ENCODE results near the gene CLMN.

CLMN gene

GRCh38 chr14:95213774-95214173 lies 105.9 kb downstream of the CLMN start:
- TF ChIP-seq CTCF (IDR thresholded peaks at IDR 0.05; ENCODE audit: low read depth, low read length) = no peak
- Histone ChIP-seq H3K27me3 (no peaks in the 10 kb centered on the region), H3K4me1 (peaks cover 7% of the 10 kb centered on the region), H3K4me3 (ENCODE audit: low read depth, low read length) (no peak overlapping the region), H3K9me3 (no peaks in the 10 kb centered on the region), H3K36me3 (no peaks in the 10 kb centered on the region)
- no peak for DNase-seq

DNA sequence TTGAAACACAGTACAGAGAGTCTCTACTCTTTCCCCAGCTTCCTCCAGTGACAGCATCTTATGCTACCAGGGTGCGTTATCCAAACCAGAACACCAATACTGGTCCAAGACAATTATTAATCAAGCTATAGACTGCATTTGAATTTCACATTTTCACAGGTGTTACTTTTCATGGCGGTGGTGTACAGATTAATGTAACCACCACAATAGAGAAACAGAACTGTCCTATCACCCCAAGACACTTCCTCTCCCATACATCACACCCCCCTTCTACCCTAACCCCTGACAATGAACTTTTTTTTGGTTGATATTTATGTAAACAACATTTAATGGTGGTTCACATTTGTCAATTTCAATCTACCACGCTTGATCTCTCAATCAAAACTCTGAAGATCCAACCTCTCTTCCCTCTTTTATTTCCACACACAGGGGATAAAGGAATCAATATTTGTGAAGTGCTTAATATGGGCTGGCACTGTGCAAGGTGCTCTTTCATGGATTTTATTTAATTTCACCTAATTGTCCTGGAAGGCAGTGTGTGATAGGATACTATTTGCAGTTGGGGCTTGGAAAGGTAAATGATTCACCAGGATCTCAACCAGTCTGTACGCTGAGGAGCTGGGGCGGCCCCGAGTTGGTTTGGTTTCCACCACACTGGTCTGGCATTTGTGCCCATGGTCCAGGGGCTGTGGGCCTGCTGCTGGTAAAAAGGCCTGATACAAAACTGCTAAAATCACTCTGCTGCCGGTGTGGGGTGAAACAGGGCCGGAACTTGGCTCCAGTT lies 107.8 kb downstream of the CLMN start:
- no peak for TF ChIP-seq CTCF (IDR thresholded peaks at IDR 0.05; ENCODE audit: low read depth, low read length)
- Histone ChIP-seq H3K4me1 (peaks cover 7% of the 10 kb centered on the region), H3K9me3 (no peaks in the 10 kb centered on the region), H3K36me3 (no peaks in the 10 kb centered on the region), H3K4me3 (ENCODE audit: low read depth, low read length) (no peak overlapping the region), H3K27me3 (no peaks in the 10 kb centered on the region)
- DNase-seq = no peak

GRCh38 chr14:95210699-95211098 lies 109.0 kb downstream of the CLMN start:
- Histone ChIP-seq H3K36me3 (no peaks in the 10 kb centered on the region), H3K27me3 (no peaks in the 10 kb centered on the region), H3K4me3 (ENCODE audit: low read depth, low read length) (no peak overlapping the region), H3K4me1 (peaks cover 5% of the 10 kb centered on the region), H3K9me3 (no peaks in the 10 kb centered on the region)
- DNase-seq = no peak
- no peak for TF ChIP-seq CTCF (IDR thresholded peaks at IDR 0.05; ENCODE audit: low read depth, low read length)

DNA sequence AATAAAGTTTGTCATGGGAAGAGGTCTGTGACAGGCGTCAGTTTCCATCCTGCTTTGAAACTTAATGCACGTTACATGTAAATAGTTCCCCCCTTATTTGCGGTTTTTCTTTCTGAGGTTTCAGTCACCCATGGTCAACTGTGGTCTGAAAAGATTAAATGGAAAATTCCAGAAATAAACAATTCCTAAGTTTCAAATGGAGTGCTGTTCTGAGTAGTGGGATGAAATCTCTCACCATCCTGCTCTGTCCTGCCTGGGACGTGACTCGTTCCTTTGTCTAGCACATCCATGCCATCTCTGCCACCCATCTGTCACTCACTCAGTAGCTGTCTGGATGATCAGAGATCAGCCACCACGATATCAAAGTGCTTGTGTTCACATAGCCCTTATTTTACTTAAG lies 111.1 kb downstream of the CLMN start:
- DNase-seq = no peak
- no peak for TF ChIP-seq CTCF (IDR thresholded peaks at IDR 0.05; ENCODE audit: low read depth, low read length)
- no peak overlapping the region for H3K4me3 ChIP-seq (ENCODE audit: low read depth, low read length)
- H3K36me3 ChIP-seq = no peaks in the 10 kb centered on the region
- no peaks in the 10 kb centered on the region for H3K4me1 ChIP-seq
- H3K9me3 ChIP-seq = no peaks in the 10 kb centered on the region
- no peaks in the 10 kb centered on the region for H3K27me3 ChIP-seq

DNA sequence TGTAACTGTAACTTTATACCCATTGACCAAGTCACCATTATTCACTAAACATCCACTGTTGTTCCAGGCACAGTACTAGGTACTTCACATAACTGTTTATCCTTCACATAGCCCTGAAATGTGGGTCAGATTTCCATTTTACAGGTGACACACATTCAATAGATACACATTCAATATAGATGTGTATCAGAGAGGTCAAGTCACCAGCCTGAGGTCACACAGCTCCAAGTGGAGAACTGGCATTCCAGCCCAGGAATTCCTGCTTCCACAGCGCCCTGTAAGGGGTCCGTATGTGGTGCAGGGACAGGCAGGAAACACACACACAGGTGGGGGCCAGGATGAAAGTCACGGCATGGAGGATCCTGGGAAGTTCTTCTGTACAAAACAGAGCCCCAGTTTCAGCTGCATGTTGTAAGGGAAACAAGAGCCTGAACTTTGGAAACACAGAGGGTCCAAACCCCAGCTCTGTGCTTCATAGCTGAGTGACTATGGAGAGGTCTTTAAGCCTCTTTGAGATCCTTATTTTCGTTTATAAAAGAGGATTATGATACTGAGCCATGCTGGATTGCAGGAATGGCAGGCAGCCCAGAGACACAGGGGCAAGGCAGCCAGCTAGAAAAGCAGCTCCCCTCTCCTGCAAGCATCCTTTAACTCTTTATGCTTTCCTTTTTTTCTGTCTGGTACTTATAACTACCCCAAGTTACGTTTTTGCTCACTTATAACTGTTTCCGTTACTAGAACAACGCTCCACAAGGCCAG lies 112.1 kb downstream of the CLMN start:
- Histone ChIP-seq H3K4me3 (ENCODE audit: low read depth, low read length) (no peak overlapping the region), H3K9me3 (no peaks in the 10 kb centered on the region), H3K36me3 (no peaks in the 10 kb centered on the region), H3K4me1 (no peaks in the 10 kb centered on the region), H3K27me3 (no peaks in the 10 kb centered on the region)
- DNase-seq = no peak
- no peak for TF ChIP-seq CTCF (IDR thresholded peaks at IDR 0.05; ENCODE audit: low read depth, low read length)

GRCh38 chr14:95206534-95206933 lies 113.2 kb downstream of the CLMN start:
- no peak for DNase-seq
- Histone ChIP-seq H3K36me3 (no peaks in the 10 kb centered on the region), H3K4me3 (ENCODE audit: low read depth, low read length) (no peak overlapping the region), H3K27me3 (no peaks in the 10 kb centered on the region), H3K9me3 (no peaks in the 10 kb centered on the region), H3K4me1 (no peaks in the 10 kb centered on the region)
- TF ChIP-seq CTCF (IDR thresholded peaks at IDR 0.05; ENCODE audit: low read depth, low read length) = no peak
